ENCODE measurements around the gene MED25. TPM values are rescaled to one million over a fixed set of nuclear protein-coding genes. Genes with fewer than 3 reads are reported as not detected.
A peak's percentile ranks its signal among the peaks of the same experiment; 100 is the strongest.
"Not testable (repeated sequence)": the region's sequence is repeated elsewhere in the genome, so short reads cannot be mapped to it uniquely, and the experiment has no call there.

The MED25 gene
- total and polyA plus RNA-seq, 2 of the 8 experiments (the other 6 are each of a cell fraction or from before 2014, with no cell fraction given): 21.6 to 71.4 TPM

DNA sequence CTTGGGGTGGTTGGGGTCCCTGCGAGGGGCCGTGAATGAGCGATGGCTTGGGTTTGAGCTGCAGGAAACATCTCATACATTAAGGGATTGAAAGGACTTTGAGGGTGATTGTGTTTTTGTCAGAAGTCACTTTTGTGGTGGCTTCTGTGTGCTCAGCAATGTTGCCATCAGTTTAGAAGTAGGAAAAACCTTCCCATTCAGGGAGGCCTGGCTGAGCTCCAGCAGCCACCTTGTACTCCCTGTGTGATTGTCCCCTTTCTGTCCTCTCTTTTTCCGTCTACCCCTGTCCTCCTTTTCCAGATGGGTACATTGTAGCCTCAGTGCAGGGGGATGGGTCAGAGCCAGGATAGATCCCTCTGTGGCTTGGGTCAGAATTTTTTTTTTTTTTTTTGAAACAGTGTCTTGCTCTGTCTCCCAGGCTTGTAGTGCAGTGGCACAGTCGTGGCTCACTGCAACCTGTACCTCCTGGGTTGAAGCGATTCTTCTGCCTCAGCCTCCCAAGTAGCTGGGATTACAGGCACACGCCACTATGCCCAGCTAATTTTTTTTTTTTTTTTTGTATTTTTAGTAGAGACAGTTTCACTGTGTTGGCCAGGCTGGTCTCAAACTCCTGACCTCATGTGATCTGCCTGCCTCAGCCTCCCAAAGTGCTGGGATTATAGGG is 1.5 kb downstream of the MED25 start:
- not testable (repeated sequence) for H2BK20ac ChIP-seq (ENCODE audit: low read length); H2BK120ac ChIP-seq (replicated peaks; ENCODE audit: low read depth, low read length); DNase-seq (ENCODE audit: low read depth in 1 of 2, low spot score in 2 of 2); H2AFZ ChIP-seq (ENCODE audit: low read length); H2BK15ac ChIP-seq (ENCODE audit: low read length); H3K27ac ChIP-seq (ENCODE audit: low read depth, low read length); H3K23ac ChIP-seq (ENCODE audit: insufficient read length); H3K4me1 ChIP-seq (replicated peaks in 1 of 4; ENCODE audit: control insufficient read depth in 3 of 4, insufficient read depth in 4 of 4, low read length in 3 of 4); H3K18ac ChIP-seq (ENCODE audit: extremely low read depth, low read length); H2BK12ac ChIP-seq (ENCODE audit: low read depth, low read length); H4K91ac ChIP-seq (replicated peaks; ENCODE audit: insufficient read length, low read length); H4K5ac ChIP-seq (ENCODE audit: insufficient read length, low read depth, low read length); H3K23me2 ChIP-seq (ENCODE audit: low read depth, low read length); H3K9me3 ChIP-seq (ENCODE audit: insufficient read depth in 2 of 2, low read depth in 1 of 2, low read length in 1 of 2); H2AK5ac ChIP-seq (ENCODE audit: low read depth, low read length); FAIRE-seq; H3K27me3 ChIP-seq (replicated peaks in 1 of 4; ENCODE audit: control insufficient read depth in 3 of 4, extremely low read depth in 1 of 4, insufficient read depth in 3 of 4, low read length in 3 of 4); H3K4ac ChIP-seq (replicated peaks; ENCODE audit: insufficient read length, low read depth, low read length); H3K14ac ChIP-seq (ENCODE audit: insufficient read length); H3K56ac ChIP-seq (replicated peaks; ENCODE audit: insufficient read length, low read depth, low read length); H2BK5ac ChIP-seq (ENCODE audit: low read depth, low read length); H4K20me1 ChIP-seq (replicated peaks in 1 of 2; ENCODE audit: control insufficient read depth in 1 of 2, insufficient read depth in 2 of 2, low read length in 2 of 2)
- H3K9ac ChIP-seq (replicated peaks in 1 of 4; ENCODE audit: extremely low read depth in 1 of 4, low read depth in 3 of 4, low read length in 3 of 4): peak overlapping the region in 1 of 4 experiments; percentile 76; a peak in 4 of 7 replicates
- H3K79me1 ChIP-seq (ENCODE audit: low read depth, low read length): peaks cover 11% of the 10 kb centered on the region
- CTCF ChIA-PET (ENCODE audit: partially characterized antibody): interaction anchor here (0.6 to 1.8 kb wide), 7 partner anchors 10 to 273 kb away, joined by 3 to 5 read pairs (median 3); no protein-coding TSS in a partner anchor
- H3K79me2 ChIP-seq (ENCODE audit: control insufficient read depth in 1 of 2, insufficient read depth in 2 of 2, low read length in 2 of 2): peaks cover 0 to 30% of the 10 kb centered on the region in 2 experiments; a peak in 3 of 4 replicates
- peak overlapping the region; percentile 60 to 91 (median 82); a peak in 6 of 8 replicates for H3K4me3 ChIP-seq (ENCODE audit: extremely low read depth in 1 of 4, insufficient read depth in 2 of 4, low read depth in 3 of 4, low read length in 4 of 4)
- H4K8ac ChIP-seq (ENCODE audit: extremely low read depth, insufficient read depth, low read length): peak overlapping the region; percentile 4; the same call in 1 of the 2 replicates
- POLR2A ChIA-PET (ENCODE audit: partially characterized antibody): interaction anchor here (0.6 to 2.1 kb wide), 17 partner anchors 9 to 615 kb away, joined by 3 to 19 read pairs (median 3); partner anchors contain the start of genes AKT1S1, PTOV1 and TBC1D17
- WGBS, 2 experiments (ENCODE audit: extremely low coverage in 1 of 2, insufficient coverage in 1 of 2, insufficient read length in 1 of 2, insufficient replicate concordance in 2 of 2, low coverage in 1 of 2, low lambda C conversion rate in 2 of 2, missing lambda C conversion rate in 1 of 2): 71% methylated on average over 7 of the region's 7 CpGs; no CpG with 5 or more reads in 1 of the 2 experiments
- H3K4me2 ChIP-seq (ENCODE audit: insufficient read depth in 1 of 2, low read depth in 2 of 2, low read length in 2 of 2): peak overlapping the region; percentile 58 to 78; a peak in 3 of 4 replicates
- peaks cover 0 to 13% (median 4%) of the 10 kb centered on the region in 4 experiments; a peak in 5 of 8 replicates for H3K36me3 ChIP-seq (ENCODE audit: control insufficient read depth in 2 of 4, insufficient read depth in 4 of 4, low read length in 3 of 4)
